ENCODE data around the gene SULT1A1. TPM values are rescaled to one million over a fixed set of nuclear protein-coding genes. Genes with fewer than 3 reads are reported as not detected.

Gene SULT1A1
- total RNA-seq, 2 donors from 2014 or later, result 7.0 to 27.2 TPM

DNA sequence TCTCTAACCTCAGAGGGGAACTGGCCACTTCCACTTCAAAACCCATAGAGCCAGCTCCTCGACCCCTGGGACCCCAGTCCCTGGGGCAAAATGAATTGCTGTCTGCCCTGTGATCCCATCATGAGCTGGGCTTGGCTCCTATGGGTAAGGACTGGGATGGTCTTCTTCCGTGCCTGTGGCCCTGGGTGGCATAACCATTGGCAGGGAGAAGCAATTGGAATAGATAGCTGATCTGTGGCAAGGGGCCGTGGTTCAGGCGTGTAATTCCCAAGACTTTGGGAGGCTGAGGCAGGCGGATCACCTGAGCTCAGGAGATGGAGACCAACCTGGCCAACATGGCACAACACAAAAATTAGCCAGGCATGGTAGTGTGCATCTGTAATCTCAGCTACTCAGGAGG, 17.3 kb downstream of the SULT1A1 start:
- Histone ChIP-seq H3K36me3 (peaks cover 27% of the 10 kb centered on the region), H3K4me3 (no peak overlapping the region)
- TF ChIP-seq, protein P1, sequence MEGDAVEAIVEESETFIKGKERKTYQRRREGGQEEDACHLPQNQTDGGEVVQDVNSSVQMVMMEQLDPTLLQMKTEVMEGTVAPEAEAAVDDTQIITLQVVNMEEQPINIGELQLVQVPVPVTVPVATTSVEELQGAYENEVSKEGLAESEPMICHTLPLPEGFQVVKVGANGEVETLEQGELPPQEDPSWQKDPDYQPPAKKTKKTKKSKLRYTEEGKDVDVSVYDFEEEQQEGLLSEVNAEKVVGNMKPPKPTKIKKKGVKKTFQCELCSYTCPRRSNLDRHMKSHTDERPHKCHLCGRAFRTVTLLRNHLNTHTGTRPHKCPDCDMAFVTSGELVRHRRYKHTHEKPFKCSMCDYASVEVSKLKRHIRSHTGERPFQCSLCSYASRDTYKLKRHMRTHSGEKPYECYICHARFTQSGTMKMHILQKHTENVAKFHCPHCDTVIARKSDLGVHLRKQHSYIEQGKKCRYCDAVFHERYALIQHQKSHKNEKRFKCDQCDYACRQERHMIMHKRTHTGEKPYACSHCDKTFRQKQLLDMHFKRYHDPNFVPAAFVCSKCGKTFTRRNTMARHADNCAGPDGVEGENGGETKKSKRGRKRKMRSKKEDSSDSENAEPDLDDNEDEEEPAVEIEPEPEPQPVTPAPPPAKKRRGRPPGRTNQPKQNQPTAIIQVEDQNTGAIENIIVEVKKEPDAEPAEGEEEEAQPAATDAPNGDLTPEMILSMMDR (IDR thresholded peaks at IDR 0.05), result no peak

DNA sequence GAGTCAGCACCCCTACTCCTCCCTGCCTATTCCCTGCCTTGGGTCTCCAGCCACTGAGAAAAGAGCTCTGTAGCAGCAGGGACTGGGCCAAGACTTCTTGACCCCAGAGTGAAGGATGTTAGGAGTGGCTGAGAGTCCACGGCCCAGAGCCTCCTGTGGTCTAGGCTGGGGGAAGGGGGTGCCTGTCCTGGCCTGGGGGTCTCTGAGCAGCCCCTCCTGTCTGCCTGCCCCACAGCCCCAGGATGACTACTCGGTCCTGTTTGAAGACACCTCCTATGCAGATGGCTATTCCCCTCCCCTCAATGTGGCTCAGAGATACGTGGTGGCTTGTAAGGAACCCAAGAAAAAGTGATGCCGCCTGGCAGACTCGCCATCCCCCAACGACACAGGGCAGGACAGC, 18.5 kb downstream of the SULT1A1 start:
- Histone ChIP-seq H3K4me3 (no peak overlapping the region), H3K4me1 (ENCODE audit: control insufficient read depth in 1 of 2, low read depth in 2 of 2) (no peaks in the 10 kb centered on the region), H3K27ac (no peak overlapping the region), H3K36me3 (peaks cover 27% of the 10 kb centered on the region), H3K9me3 (no peaks in the 10 kb centered on the region), H3K27me3 (replicated peaks; ENCODE audit: insufficient read depth) (no peaks in the 10 kb centered on the region)
- no peak for ATAC-seq (ENCODE audit: insufficient number of reproducible peaks, low FRiP score, low read depth)
- TF ChIP-seq, protein P1 (IDR thresholded peaks at IDR 0.05), result no peak
- DNase-seq (ENCODE audit: low spot score), result no peak

More for the DNA sequence above, 17.3 kb downstream of the SULT1A1 start:
- H3K4me1 ChIP-seq (ENCODE audit: control insufficient read depth in 1 of 2, low read depth in 2 of 2), result no peaks in the 10 kb centered on the region
- DNase-seq (ENCODE audit: low spot score), result no peak
- no peak overlapping the region for H3K27ac ChIP-seq
- H3K9me3 ChIP-seq, result no peaks in the 10 kb centered on the region
- no peak for ATAC-seq (ENCODE audit: insufficient number of reproducible peaks, low FRiP score, low read depth)
- no peaks in the 10 kb centered on the region for H3K27me3 ChIP-seq (replicated peaks; ENCODE audit: insufficient read depth)

DNA sequence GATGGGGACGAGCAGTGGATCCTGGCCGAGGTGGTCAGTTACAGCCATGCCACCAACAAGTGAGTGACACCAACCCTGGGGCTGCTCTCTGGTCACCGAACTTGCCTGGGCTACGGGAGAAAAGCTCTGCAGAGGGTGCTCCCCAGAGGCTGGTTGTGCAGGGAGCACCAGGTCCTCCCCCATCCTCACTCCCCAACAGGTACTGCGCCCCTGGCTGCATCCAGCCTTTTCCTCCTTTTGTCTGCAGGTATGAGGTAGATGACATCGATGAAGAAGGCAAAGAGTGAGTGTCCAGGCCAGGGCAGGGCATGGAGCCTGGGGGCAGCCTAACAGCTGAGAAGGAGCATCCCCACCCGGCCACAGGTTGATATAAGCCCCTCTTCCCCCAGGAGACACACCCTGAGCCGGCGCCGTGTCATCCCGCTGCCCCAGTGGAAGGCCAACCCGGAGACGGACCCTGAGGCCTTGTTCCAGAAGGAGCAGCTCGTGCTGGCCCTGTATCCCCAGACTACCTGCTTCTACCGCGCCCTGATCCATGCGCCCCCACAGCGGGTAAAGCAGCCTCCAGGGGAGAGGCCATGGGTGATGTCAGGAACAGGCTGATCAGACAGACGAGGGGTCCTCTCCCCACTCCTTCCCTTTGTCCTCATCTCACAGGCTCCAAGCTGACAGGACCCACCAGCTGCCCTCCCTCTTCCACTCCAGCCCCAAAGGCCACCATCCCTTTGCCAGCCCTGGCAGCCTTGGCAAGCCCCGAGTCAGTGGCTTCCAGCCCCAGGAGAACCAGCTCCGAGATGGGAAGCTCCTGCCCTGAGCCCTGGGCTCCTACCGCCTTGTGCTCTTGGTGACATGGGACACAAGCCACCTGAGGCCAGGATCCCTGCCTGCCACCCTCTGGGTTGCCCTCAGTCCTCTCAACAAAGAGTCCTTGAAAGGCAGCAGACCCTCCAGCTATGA, 19.2 kb downstream of the SULT1A1 start:
- no peaks in the 10 kb centered on the region for H3K9me3 ChIP-seq
- peaks cover 31% of the 10 kb centered on the region for H3K36me3 ChIP-seq
- H3K27me3 ChIP-seq (replicated peaks; ENCODE audit: insufficient read depth), result no peaks in the 10 kb centered on the region
- DNase-seq (ENCODE audit: low spot score), result no peak
- H3K4me3 ChIP-seq, result no peak overlapping the region
- no peak overlapping the region for H3K27ac ChIP-seq
- H3K4me1 ChIP-seq (ENCODE audit: control insufficient read depth in 1 of 2, low read depth in 2 of 2), result no peaks in the 10 kb centered on the region
- no peak for ATAC-seq (ENCODE audit: insufficient number of reproducible peaks, low FRiP score, low read depth)
- TF ChIP-seq, protein P1 (IDR thresholded peaks at IDR 0.05), result no peak

DNA sequence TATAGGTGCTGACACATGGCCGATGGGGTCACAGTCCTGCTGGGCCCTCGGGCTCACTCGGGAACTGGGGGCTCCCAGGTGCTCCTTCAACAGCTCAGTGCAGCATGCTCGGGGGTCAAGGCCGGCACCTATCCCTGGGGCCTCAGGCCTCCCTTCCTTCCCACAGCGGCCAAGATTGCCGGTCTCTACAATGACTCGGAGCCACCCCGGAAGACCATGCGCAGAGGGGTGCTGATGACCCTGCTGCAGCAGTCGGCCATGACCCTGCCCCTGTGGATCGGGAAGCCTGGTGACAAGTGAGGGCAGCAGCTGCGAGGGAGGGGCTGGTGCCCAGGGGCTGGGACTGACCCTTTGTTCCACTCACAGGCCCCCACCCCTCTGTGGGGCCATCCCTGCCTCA, 19.9 kb downstream of the SULT1A1 start:
- no peak for DNase-seq (ENCODE audit: low spot score)
- H3K9me3 ChIP-seq, result no peaks in the 10 kb centered on the region
- TF ChIP-seq, protein P1 (IDR thresholded peaks at IDR 0.05), result no peak
- no peak overlapping the region for H3K27ac ChIP-seq
- H3K4me1 ChIP-seq (ENCODE audit: control insufficient read depth in 1 of 2, low read depth in 2 of 2), result no peaks in the 10 kb centered on the region
- ATAC-seq (ENCODE audit: insufficient number of reproducible peaks, low FRiP score, low read depth), result no peak
- H3K36me3 ChIP-seq, result peaks cover 35% of the 10 kb centered on the region
- H3K4me3 ChIP-seq, result no peak overlapping the region
- H3K27me3 ChIP-seq (replicated peaks; ENCODE audit: insufficient read depth), result no peaks in the 10 kb centered on the region

DNA sequence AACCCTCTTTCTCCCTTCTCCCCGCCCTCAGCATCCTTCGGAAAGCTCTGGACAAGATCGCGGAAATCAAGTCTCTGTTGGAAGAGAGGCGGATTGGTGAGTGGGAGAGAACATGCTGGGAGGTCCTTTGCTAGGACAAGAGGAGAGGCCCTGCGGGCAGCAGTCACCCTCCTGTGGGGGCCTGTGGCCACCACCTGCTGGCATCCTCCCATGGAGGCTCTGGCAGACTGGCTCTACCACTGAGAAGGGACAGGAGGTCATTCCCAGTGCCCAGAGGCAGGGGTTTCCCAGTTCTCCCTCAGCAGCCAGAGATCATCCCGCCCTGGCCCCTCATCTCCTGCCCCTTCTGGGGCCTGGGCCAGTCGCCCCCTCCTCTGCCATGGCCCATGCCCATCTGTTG, 20.8 kb downstream of the SULT1A1 start:
- DNase-seq (ENCODE audit: low spot score), result no peak
- peaks cover 35% of the 10 kb centered on the region for H3K36me3 ChIP-seq

More for the DNA sequence above, 20.8 kb downstream of the SULT1A1 start:
- H3K27ac ChIP-seq, result no peak overlapping the region
- H3K9me3 ChIP-seq, result no peaks in the 10 kb centered on the region
- H3K4me3 ChIP-seq, result no peak overlapping the region
- TF ChIP-seq, protein P1 (IDR thresholded peaks at IDR 0.05), result no peak
- no peak for ATAC-seq (ENCODE audit: insufficient number of reproducible peaks, low FRiP score, low read depth)
- H3K4me1 ChIP-seq (ENCODE audit: control insufficient read depth in 1 of 2, low read depth in 2 of 2), result no peaks in the 10 kb centered on the region
- no peaks in the 10 kb centered on the region for H3K27me3 ChIP-seq (replicated peaks; ENCODE audit: insufficient read depth)
